ENCODE measurements around the gene ATP8B4.

DNA sequence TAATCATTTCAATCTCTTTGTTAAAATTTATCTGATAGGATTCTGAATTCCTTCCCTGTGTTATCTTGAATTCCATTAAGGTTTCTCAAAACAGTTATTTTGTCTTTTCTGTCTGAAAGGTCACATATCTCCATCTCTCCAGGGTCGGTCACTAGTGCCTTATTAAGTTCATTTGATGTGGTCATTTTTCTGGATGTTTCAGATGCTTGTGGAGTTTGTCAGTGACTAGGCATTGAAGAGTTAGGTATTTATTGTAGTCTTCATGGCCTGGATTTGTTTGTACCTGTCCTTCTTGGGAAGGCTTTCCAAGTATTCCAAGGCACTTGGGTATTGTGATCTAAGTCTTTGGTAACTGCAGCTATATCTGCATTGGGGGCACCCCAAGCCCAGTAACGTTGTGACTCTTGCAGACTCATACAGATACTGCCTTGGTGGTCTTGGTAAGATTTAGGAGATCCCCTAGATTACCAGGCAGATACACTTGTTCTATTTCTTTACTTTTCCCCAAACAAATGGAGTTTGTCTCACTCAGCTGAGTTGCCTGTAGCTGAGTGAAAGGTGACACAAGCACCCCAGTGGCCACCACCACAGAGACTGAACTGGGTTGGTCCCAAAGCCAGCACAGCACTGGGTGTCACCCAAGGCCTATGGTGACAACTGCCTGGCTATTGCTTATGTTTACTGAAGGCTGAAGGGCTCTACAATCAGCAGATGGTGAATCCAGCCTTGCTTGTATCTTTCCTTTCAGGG is 44.1 kb upstream of the ATP8B4 start:
- TF ChIP-seq POLR2AphosphoS5 (IDR thresholded peaks at IDR 0.05), result no peak
- TF ChIP-seq, protein P1, sequence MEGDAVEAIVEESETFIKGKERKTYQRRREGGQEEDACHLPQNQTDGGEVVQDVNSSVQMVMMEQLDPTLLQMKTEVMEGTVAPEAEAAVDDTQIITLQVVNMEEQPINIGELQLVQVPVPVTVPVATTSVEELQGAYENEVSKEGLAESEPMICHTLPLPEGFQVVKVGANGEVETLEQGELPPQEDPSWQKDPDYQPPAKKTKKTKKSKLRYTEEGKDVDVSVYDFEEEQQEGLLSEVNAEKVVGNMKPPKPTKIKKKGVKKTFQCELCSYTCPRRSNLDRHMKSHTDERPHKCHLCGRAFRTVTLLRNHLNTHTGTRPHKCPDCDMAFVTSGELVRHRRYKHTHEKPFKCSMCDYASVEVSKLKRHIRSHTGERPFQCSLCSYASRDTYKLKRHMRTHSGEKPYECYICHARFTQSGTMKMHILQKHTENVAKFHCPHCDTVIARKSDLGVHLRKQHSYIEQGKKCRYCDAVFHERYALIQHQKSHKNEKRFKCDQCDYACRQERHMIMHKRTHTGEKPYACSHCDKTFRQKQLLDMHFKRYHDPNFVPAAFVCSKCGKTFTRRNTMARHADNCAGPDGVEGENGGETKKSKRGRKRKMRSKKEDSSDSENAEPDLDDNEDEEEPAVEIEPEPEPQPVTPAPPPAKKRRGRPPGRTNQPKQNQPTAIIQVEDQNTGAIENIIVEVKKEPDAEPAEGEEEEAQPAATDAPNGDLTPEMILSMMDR (IDR thresholded peaks at IDR 0.05), result no peak
- TF ChIP-seq POLR2A (IDR thresholded peaks at IDR 0.05; ENCODE audit: low read depth), result no peak
- TF ChIP-seq EP300 (IDR thresholded peaks at IDR 0.05), result no peak

All from esophagus muscularis mucosa (tissue), 4 donors.